GM12878 (cell line): ENCODE results near the gene LGALS3BP. TPM values are rescaled to one million over a fixed set of nuclear protein-coding genes. Genes with fewer than 3 reads are reported as not detected.

ENCODE experiments used
- ATAC-seq: fragments of 200-7000 bp; cut with Tn5 transposase; 3 replicates; pipeline ENCODE4 v1.9.1; 2020; ENCODE audit warnings: mild to moderate bottlenecking, moderate library complexity
- BruUV-seq: library from RNA; stranded (reverse); fragments of 400-500 nt; replicated peaks from 2 replicates; lab custom pipeline; 2021; lab: Mats Ljungman, UMichigan
- CTCF ChIA-PET: fragments of 300-600 bp; sonication (Branson Sonifier 250); formaldehyde crosslinking; extraction: SDS; loops from one replicate; lab custom pipeline; 2021; ENCODE audit warnings: inconsistent platforms; lab: Yijun Ruan, JAX
- POLR2A ChIA-PET: fragments of 350-600 bp; formaldehyde crosslinking; extraction: SDS; loops from one replicate; lab custom pipeline; 2021; ENCODE audit warnings: inconsistent platforms; lab: Charles Lee
- RAD21 ChIA-PET: fragments of 300-600 bp; sonication (Branson Sonifier 250); formaldehyde crosslinking; loops from one replicate; lab custom pipeline; 2023; ENCODE audit warnings: antibody characterized with exemption; ENCODE audit not compliant: unreplicated experiment; lab: Charles Lee
- SMC1A ChIA-PET: fragments of 300-600 bp; sonication (Branson Sonifier 250); formaldehyde crosslinking; loops from one replicate; lab custom pipeline; 2023; ENCODE audit not compliant: unreplicated experiment, uncharacterized antibody; lab: Charles Lee
- DNase-seq: peaks from one replicate; pipeline ENCODE4 v3.0.0-alpha.2; 2011; ENCODE audit warnings: low read depth, low spot score
- FAIRE-seq: peaks from 3 replicates; lab custom pipeline; 2011; peaks lifted over from hg19 to GRCh38; lab: Jason Lieb, UNC
- H2AFZ ChIP-seq: 2 replicates; pipeline ENCODE4 v1.6.0; 2011; ENCODE audit warnings: low read depth, low read length, control low read depth; ENCODE audit not compliant: control insufficient read depth
- H3K27ac ChIP-seq: 2 replicates; pipeline ENCODE4 v1.5.1; 2011; ENCODE audit warnings: control low read depth; ENCODE audit not compliant: control insufficient read depth, insufficient read depth
- H3K27me3 ChIP-seq, 2 experiments: replicated peaks in 1 of 2; 2 replicates each; pipeline versions ENCODE4 v1.6.0 to v1.6.1; 2011; ENCODE audit warnings: low read length in 1 of 2; ENCODE audit not compliant: control insufficient read depth in 2 of 2, insufficient read depth in 2 of 2
- H3K36me3 ChIP-seq, 2 experiments: 2 replicates each; pipeline ENCODE4 v1.5.1; 2011; ENCODE audit warnings: low read length in 1 of 2; ENCODE audit not compliant: control insufficient read depth in 2 of 2, insufficient read depth in 2 of 2
- H3K4me1 ChIP-seq: 2 replicates; pipeline ENCODE4 v1.6.1; 2011; ENCODE audit warnings: mild to moderate bottlenecking, low read length, moderate library complexity, mixed read lengths; ENCODE audit not compliant: control insufficient read depth, insufficient read depth
- H3K4me2 ChIP-seq: 2 replicates; pipeline ENCODE4 v1.6.0; 2011; ENCODE audit warnings: control low read depth; ENCODE audit not compliant: control insufficient read depth, insufficient read depth
- H3K4me3 ChIP-seq: fragments of 200-600 bp; sonication (generic); 2 replicates; pipeline ENCODE4 v1.5.1; 2016
- H3K79me2 ChIP-seq: 2 replicates; pipeline ENCODE4 v1.6.0; 2011; ENCODE audit warnings: low read length; ENCODE audit not compliant: control insufficient read depth, insufficient read depth
- H3K9ac ChIP-seq: 2 replicates; pipeline ENCODE4 v1.8.0; 2011; ENCODE audit warnings: low read length, control low read depth, mixed read lengths; ENCODE audit not compliant: control insufficient read depth, insufficient read depth
- H3K9me3 ChIP-seq: replicated peaks from 3 replicates; pipeline ENCODE4 v1.5.1; 2011; ENCODE audit warnings: mild to moderate bottlenecking, low read length; ENCODE audit not compliant: control insufficient read depth, insufficient read depth
- H4K20me1 ChIP-seq: 2 replicates; pipeline ENCODE4 v1.6.0; 2011; ENCODE audit not compliant: control insufficient read depth, insufficient read depth
- CTCF ChIP-seq, 3 experiments: IDR thresholded peaks in 2 of 3; conservative IDR thresholded peaks in 1 of 3; 2 replicates each; pipeline ENCODE4 v1.5.1; 2011; ENCODE audit warnings: low read depth in 3 of 3, low read length in 3 of 3, mild to moderate bottlenecking in 3 of 3, control low read depth in 2 of 3, moderate library complexity in 2 of 3, inconsistent platforms in 1 of 3, mixed read lengths in 1 of 3; ENCODE audit not compliant: control insufficient read depth in 2 of 3, insufficient read depth in 1 of 3; ENCODE audit errors: extremely low read depth in 1 of 3
- JUND ChIP-seq: IDR thresholded peaks from 2 replicates; pipeline ENCODE4 v1.6.1; 2012; ENCODE audit warnings: low read depth, mild to moderate bottlenecking, low read length, improper control_type of control experiment, moderate library complexity
- KLF5 ChIP-seq: fragments of 450-650 bp; IDR thresholded peaks from 2 replicates; pipeline ENCODE4 v1.6.1; 2014; ENCODE audit warnings: mild to moderate bottlenecking; ENCODE audit not compliant: partially characterized antibody
- SUZ12 ChIP-seq: fragments of 200-600 bp; sonication (generic); IDR thresholded peaks from one replicate; pipeline ENCODE4 v1.6.1; 2018; ENCODE audit warnings: antibody characterized with exemption, mild to moderate bottlenecking; ENCODE audit not compliant: unreplicated experiment
- WGBS: methylation state at CpG from one replicate; pipeline ENCODE4 v1.1.6; 2016; ENCODE audit warnings: low lambda C conversion rate; ENCODE audit not compliant: insufficient replicate concordance, insufficient coverage; ENCODE audit errors: missing lambda C conversion rate; 5-methylcytosine and 5-hydroxymethylcytosine counted together
- in situ Hi-C: fragments of 300-500 bp; cut with MboI; formaldehyde crosslinking; loops from 9 replicates; pipeline ENCODE4 v1.14.3; 2018; ENCODE audit warnings: mixed read lengths
- intact Hi-C: fragments of 100-400 bp; cut with micrococcal nuclease; formaldehyde crosslinking; loops from one replicate; pipeline ENCODE4 v1.14.2; 2022; ENCODE audit not compliant: unreplicated experiment
- polyA plus RNA-seq, 11 experiments: library from polyadenylated mRNA; depleted of rRNA in 4 of 11; unstranded in 6 of 11; stranded (reverse) in 5 of 11; fragments of >200 nt; fragmentation: Nextera tagmentation in 4 of 11; fragmentation: Illumina TruSeq in 1 of 11; extraction: Ambion mirVana in 4 of 11; extraction: Trizol in 1 of 11; gene quantifications; 1 replicate in 1 of 11; 2 replicates in 10 of 11; pipeline versions ENCODE4 v1.2.1 to v1.2.3, GENCODE V29; 2011 to 2016; ENCODE audit warnings: inconsistent platforms in 2 of 11, missing spikeins in 2 of 11, low read depth in 1 of 11
- total RNA-seq, 4 experiments: library from RNA; depleted of rRNA in 3 of 4; stranded (reverse); fragments of >200 nt in 3 of 4; fragmentation: Illumina TruSeq in 1 of 4; extraction: Trizol in 1 of 4; gene quantifications; 2 replicates each; pipeline versions ENCODE4 v1.2.1 to v1.2.3, GENCODE V29; 2013 to 2021
- TF ChIP-seq, protein P1 (sequence below): fragments of 450-650 bp; IDR thresholded peaks from 2 replicates; pipeline ENCODE4 v1.6.1; 2017; ENCODE audit warnings: antibody characterized with exemption, mild to moderate bottlenecking, moderate library complexity

Gene LGALS3BP
- total and polyA plus RNA-seq, 10 of the 15 experiments (the other 5 are each of a cell fraction or from before 2014, with no cell fraction given), result 0.52 to 5.2 (median 1.9) TPM

DNA sequence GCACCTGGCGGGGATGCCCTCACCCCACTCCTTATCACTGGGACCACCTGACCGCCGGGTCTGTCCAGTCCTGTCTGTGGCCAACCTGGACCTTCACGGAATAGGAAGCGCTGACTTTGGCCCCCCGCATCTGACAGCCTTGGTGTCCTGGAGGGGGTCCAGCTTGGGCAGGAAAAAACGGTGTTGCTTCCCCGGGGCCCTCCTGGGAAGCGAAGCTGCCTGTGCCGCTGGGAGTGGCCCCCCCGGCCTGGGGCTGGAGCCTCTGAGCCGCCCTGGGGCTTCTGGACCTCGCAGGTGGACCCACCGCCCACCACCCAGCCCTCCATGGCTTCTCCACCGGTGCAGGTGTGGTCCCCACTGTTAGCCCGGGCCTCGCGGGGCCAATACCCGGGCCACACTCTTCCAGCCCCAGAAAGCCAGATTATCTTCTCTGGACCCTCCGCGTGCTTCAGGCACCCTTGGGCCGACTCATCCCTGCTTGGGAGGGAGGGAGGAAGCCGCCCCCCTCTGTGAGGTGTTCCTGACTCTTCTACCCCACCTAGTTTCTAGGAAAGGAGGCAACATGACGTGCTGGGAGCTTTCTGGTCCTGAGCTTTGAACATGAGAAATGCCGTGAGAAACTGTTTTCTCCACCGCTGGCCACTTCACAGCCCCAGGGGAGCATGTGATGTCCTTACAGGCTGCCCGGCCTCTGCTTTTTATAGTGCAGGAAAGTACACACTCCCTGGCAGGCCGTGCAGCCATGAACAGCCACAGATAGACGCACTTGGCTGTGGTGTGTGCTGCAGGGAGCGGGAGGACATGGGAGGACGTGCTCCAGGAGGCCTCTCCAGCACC, 45.4 kb upstream of the LGALS3BP start (continued):
- TF ChIP-seq, protein P1, sequence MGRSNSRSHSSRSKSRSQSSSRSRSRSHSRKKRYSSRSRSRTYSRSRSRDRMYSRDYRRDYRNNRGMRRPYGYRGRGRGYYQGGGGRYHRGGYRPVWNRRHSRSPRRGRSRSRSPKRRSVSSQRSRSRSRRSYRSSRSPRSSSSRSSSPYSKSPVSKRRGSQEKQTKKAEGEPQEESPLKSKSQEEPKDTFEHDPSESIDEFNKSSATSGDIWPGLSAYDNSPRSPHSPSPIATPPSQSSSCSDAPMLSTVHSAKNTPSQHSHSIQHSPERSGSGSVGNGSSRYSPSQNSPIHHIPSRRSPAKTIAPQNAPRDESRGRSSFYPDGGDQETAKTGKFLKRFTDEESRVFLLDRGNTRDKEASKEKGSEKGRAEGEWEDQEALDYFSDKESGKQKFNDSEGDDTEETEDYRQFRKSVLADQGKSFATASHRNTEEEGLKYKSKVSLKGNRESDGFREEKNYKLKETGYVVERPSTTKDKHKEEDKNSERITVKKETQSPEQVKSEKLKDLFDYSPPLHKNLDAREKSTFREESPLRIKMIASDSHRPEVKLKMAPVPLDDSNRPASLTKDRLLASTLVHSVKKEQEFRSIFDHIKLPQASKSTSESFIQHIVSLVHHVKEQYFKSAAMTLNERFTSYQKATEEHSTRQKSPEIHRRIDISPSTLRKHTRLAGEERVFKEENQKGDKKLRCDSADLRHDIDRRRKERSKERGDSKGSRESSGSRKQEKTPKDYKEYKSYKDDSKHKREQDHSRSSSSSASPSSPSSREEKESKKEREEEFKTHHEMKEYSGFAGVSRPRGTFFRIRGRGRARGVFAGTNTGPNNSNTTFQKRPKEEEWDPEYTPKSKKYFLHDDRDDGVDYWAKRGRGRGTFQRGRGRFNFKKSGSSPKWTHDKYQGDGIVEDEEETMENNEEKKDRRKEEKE, result no peak

GRCh38 chr17:79023886-79024771, 44.4 kb upstream of the LGALS3BP start, which contains the start of gene C1QTNF1:
Gene C1QTNF1, plus strand, starts transcription at chr17:79024169. Its CDS starts 19,800 bp downstream, at chr17:79043969.
- no peak for DNase-seq
- no peak within 1 kb of the TSS for H3K27ac ChIP-seq
- SMC1A ChIA-PET, result no interaction called here

More at GRCh38 chr17:79023886-79024771, 44.4 kb upstream of the LGALS3BP start, which contains the start of gene C1QTNF1:
- Histone ChIP-seq H3K27me3 (peaks cover 20 to 24% of the 10 kb centered on the region in 2 experiments), H4K20me1 (no peaks in the 10 kb centered on the region)
- FAIRE-seq, result no peak
- TF ChIP-seq SUZ12, result peak; percentile 66
- no peak for TF ChIP-seq JUND
- peak in 1 of 3 experiments; percentile 18; a peak in 2 of 6 replicates for TF ChIP-seq CTCF (IDR thresholded peaks at IDR 0.05 in 2 of 3, conservative IDR thresholded peaks at IDR 0.05 in 1 of 3; ENCODE audit: control insufficient read depth in 2 of 3, extremely low read depth in 1 of 3, insufficient read depth in 1 of 3, low read depth in 3 of 3, low read length in 3 of 3)
- no peak for TF ChIP-seq KLF5
- TF ChIP-seq, all 136 proteins: peak for 2
- ChIA-PET POLR2A (no interaction called here), RAD21 (no interaction called here), CTCF (no interaction called here)
- Histone ChIP-seq H3K36me3 (no peaks in the 10 kb centered on the region), H3K4me2 (peak within 1 kb of the TSS; percentile 48; the same call in 1 of the 2 replicates), H3K9ac (no peak within 1 kb of the TSS), H2AFZ (no peak within 1 kb of the TSS), H3K9me3 (no peaks in the 10 kb centered on the region), H3K79me2 (no peaks in the 10 kb centered on the region), H3K4me3 (no peak within 1 kb of the TSS), H3K4me1 (no peaks in the 10 kb centered on the region)
- BruUV-seq, result no TSS peak
- in situ Hi-C loops (no loop called here), intact Hi-C loops (no loop called here)
- WGBS, result 6% methylated on average over 61 of the region's 77 CpGs
- ATAC-seq, result peak; percentile 80
